A549 (cell line): ENCODE results near the gene POLD1.

ENCODE experiments used
- CTCF ChIP-seq: fragments of >200 bp; sonication (Bioruptor Twin); formaldehyde crosslinking; IDR thresholded peaks from 3 replicates; pipeline ENCODE4 v1.5.1; 2016
- EP300 ChIP-seq, 2 experiments: fragments of >200 bp; sonication (Bioruptor Twin); formaldehyde crosslinking; IDR thresholded peaks; 2 replicates in 1 of 2; 3 replicates in 1 of 2; pipeline ENCODE4 v1.6.1; 2016 to 2017
- HDAC2 ChIP-seq: fragments of 200-600 bp; sonication (generic); IDR thresholded peaks from 2 replicates; pipeline ENCODE4 v1.6.1; 2016
- HOXB13 ChIP-seq: fragments of 250-450 bp; sonication (Bioruptor Pico); IDR thresholded peaks from 2 replicates; pipeline ENCODE4 v1.5.0; 2020; ENCODE audit warnings: low read depth, mild to moderate bottlenecking, moderate library complexity
- JUNB ChIP-seq: fragments of >200 bp; sonication (Bioruptor Twin); formaldehyde crosslinking; IDR thresholded peaks from 2 replicates; pipeline ENCODE4 v1.6.1; 2016
- MAFK ChIP-seq: fragments of 450-650 bp; IDR thresholded peaks from 2 replicates; pipeline ENCODE4 v1.6.1; 2014; ENCODE audit not compliant: partially characterized antibody
- MYC ChIP-seq: IDR thresholded peaks from 2 replicates; pipeline ENCODE4 v1.6.1; 2012; ENCODE audit warnings: mild to moderate bottlenecking, inconsistent platforms, low read length, improper control_type of control experiment, borderline replicate concordance
- NR3C1 ChIP-seq: fragments of >200 bp; sonication (Bioruptor Twin); formaldehyde crosslinking; IDR thresholded peaks from 3 replicates; pipeline ENCODE4 v1.6.1; 2017
- POLR2A ChIP-seq: IDR thresholded peaks from 2 replicates; pipeline ENCODE4 v1.6.1; 2012; ENCODE audit warnings: mild to moderate bottlenecking, low read length
- RCOR1 ChIP-seq: fragments of 150-350 bp; IDR thresholded peaks from 2 replicates; pipeline ENCODE4 v1.6.1; 2014; ENCODE audit warnings: antibody characterized with exemption, low read length, low read depth
- RFX5 ChIP-seq: fragments of 450-650 bp; IDR thresholded peaks from 2 replicates; pipeline ENCODE4 v1.7.1; 2014; ENCODE audit warnings: antibody characterized with exemption, mild to moderate bottlenecking, moderate library complexity
- RNF2 ChIP-seq: fragments of 200-600 bp; sonication (generic); IDR thresholded peaks from 2 replicates; pipeline ENCODE4 v1.6.1; 2016; ENCODE audit warnings: low read depth, mild to moderate bottlenecking, antibody characterized with exemption, moderate library complexity, borderline replicate concordance
- SMC3 ChIP-seq: fragments of >200 bp; sonication (Bioruptor Twin); formaldehyde crosslinking; IDR thresholded peaks from 3 replicates; pipeline ENCODE4 v1.6.1; 2018; ENCODE audit warnings: inconsistent platforms
- USF2 ChIP-seq: fragments of 450-650 bp; IDR thresholded peaks from 2 replicates; pipeline ENCODE4 v1.6.1; 2014; ENCODE audit warnings: antibody characterized with exemption

GRCh38 chr19:50383001-50383851, 921 bp upstream of the POLD1 start:
- no peak for TF ChIP-seq CTCF
- no peak for TF ChIP-seq MAFK
- no peak for TF ChIP-seq SMC3
- no peak for TF ChIP-seq POLR2A
- TF ChIP-seq RCOR1: no peak
- no peak for TF ChIP-seq HDAC2
- no peak for TF ChIP-seq EP300 (IDR thresholded peaks at IDR 0.05)
- no peak for TF ChIP-seq NR3C1
- TF ChIP-seq JUNB: no peak
- TF ChIP-seq USF2: no peak
- TF ChIP-seq RNF2: no peak
- no peak for TF ChIP-seq MYC
- no peak for TF ChIP-seq RFX5
- no peak for TF ChIP-seq HOXB13 (CRISPR knock-in tag)
